ENCODE data around the gene CEACAM19.

The CEACAM19 gene

GRCh38 chr19:44725684-44726083 lies 54.4 kb downstream of the CEACAM19 start:
- no peak for DNase-seq

- no peak for DNase-seq
Measured at GRCh38 chr19:44726465-44726864, 55.2 kb downstream of the CEACAM19 start.

GRCh38 chr19:44728178-44728577 lies 56.9 kb downstream of the CEACAM19 start:
- no peak for DNase-seq

GRCh38 chr19:44729516-44730033 lies 58.3 kb downstream of the CEACAM19 start:
- no peak for DNase-seq

- DNase-seq, result no peak
Measured at GRCh38 chr19:44731081-44731480, 59.8 kb downstream of the CEACAM19 start.

- no peak for DNase-seq
Measured at GRCh38 chr19:44731622-44732021, 60.3 kb downstream of the CEACAM19 start.

- DNase-seq, result no peak
Measured at GRCh38 chr19:44732235-44733014, 61.1 kb downstream of the CEACAM19 start.
